ENCODE results near the gene MYO9A.
A peak's percentile ranks its signal among the peaks of the same experiment; 100 is the strongest.
"Not testable (repeated sequence)": the region's sequence is repeated elsewhere in the genome, so short reads cannot be mapped to it uniquely, and the experiment has no call there.

Gene MYO9A

DNA sequence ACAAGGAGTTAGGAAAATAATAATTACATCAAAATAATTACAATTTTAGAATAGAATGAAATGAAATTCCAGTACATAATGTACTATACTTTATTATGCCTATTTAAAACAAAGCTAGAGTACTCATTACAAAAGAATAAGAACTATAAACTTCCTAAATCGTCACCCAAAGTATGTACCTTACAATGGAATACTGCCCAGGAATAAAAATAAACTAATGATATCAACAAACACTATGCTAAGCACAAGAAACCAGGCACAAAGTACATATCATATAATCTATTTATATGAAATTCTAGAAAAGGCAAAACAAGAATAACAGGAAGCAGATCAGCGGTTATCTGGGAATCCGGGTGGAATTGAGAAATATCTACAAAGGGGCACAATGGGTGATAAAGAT, 84.7 kb downstream of the MYO9A start:
- H3K4me3 ChIP-seq (ENCODE audit: low read depth, low read length), result no peak overlapping the region
- DNase-seq (ENCODE audit: low read depth), result peak; percentile 14
- TF ChIP-seq, protein P1, sequence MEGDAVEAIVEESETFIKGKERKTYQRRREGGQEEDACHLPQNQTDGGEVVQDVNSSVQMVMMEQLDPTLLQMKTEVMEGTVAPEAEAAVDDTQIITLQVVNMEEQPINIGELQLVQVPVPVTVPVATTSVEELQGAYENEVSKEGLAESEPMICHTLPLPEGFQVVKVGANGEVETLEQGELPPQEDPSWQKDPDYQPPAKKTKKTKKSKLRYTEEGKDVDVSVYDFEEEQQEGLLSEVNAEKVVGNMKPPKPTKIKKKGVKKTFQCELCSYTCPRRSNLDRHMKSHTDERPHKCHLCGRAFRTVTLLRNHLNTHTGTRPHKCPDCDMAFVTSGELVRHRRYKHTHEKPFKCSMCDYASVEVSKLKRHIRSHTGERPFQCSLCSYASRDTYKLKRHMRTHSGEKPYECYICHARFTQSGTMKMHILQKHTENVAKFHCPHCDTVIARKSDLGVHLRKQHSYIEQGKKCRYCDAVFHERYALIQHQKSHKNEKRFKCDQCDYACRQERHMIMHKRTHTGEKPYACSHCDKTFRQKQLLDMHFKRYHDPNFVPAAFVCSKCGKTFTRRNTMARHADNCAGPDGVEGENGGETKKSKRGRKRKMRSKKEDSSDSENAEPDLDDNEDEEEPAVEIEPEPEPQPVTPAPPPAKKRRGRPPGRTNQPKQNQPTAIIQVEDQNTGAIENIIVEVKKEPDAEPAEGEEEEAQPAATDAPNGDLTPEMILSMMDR (IDR thresholded peaks at IDR 0.05; ENCODE audit: control insufficient read depth, extremely low read depth, insufficient read depth), result no peak

DNA sequence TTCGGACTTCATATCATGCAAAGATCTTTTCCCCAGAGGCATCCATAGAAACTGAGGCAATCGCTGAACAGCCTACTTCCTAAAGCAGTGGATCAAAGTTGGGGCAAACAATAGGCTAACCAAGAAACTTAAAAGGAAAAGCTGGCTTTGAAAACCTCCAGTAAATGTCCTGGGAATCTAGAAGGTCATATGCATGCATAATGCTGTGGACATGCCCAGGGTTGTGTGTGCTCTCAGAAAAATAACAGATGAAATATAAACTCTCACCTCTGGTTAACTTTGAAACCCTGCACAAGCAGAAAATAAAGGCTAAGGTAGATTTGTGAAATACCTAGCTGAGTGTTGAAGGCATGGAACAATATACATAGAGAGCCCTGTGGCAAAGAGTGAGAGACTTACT, 96.3 kb downstream of the MYO9A start:
- H3K4me3 ChIP-seq (ENCODE audit: low read depth, low read length), result no peak overlapping the region
- TF ChIP-seq, protein P1 (IDR thresholded peaks at IDR 0.05; ENCODE audit: control insufficient read depth, extremely low read depth, insufficient read depth), result no peak
- DNase-seq (ENCODE audit: low read depth), result no peak

GRCh38 chr15:72020799-72021198, 97.2 kb downstream of the MYO9A start:
- DNase-seq (ENCODE audit: low read depth), result no peak
- TF ChIP-seq, protein P1 (IDR thresholded peaks at IDR 0.05; ENCODE audit: control insufficient read depth, extremely low read depth, insufficient read depth), result no peak
- no peak overlapping the region for H3K4me3 ChIP-seq (ENCODE audit: low read depth, low read length)

- H3K4me3 ChIP-seq (ENCODE audit: low read depth, low read length); DNase-seq (ENCODE audit: low read depth): not testable (repeated sequence)
Measured at GRCh38 chr15:72014555-72014954, 103.4 kb downstream of the MYO9A start.

- no peak overlapping the region for H3K4me3 ChIP-seq (ENCODE audit: low read depth, low read length)
- TF ChIP-seq, protein P1 (IDR thresholded peaks at IDR 0.05; ENCODE audit: control insufficient read depth, extremely low read depth, insufficient read depth), result no peak
Measured at GRCh38 chr15:72013703-72014102, 104.2 kb downstream of the MYO9A start.

DNA sequence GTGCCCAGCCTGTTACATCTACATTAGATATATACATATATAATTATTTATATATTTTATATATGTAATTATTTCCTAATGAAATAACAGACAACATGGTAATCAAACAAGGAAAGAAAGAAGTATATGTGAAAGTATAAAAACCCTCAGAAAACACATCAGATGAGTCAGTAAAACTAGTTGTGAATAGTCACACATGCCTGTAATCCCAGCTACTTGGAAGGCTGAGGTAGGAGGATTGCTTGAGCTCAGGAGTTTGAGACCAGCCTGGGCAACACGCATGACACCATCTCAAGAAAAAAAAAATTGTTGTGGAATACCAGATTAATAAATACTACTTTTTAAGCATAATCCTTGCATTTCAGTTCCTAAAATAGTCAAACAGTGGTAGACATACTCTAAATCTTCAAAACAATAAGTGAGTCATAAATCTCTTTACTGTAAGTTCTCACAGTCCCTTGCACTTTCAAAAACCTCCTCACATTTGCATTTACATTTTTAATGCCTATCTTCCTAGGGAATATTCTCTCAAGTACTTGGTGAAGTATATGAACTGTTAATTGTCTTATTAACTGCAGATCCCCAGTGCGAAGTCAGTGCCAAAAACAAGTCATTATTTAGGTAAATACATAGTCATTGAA, 106.5 kb downstream of the MYO9A start:
- no peak for DNase-seq (ENCODE audit: low read depth)
- no peak overlapping the region for H3K4me3 ChIP-seq (ENCODE audit: low read depth, low read length)
- TF ChIP-seq, protein P1 (IDR thresholded peaks at IDR 0.05; ENCODE audit: control insufficient read depth, extremely low read depth, insufficient read depth), result no peak

More at GRCh38 chr15:72013703-72014102, 104.2 kb downstream of the MYO9A start:
- DNase-seq (ENCODE audit: low read depth), result no peak

DNA sequence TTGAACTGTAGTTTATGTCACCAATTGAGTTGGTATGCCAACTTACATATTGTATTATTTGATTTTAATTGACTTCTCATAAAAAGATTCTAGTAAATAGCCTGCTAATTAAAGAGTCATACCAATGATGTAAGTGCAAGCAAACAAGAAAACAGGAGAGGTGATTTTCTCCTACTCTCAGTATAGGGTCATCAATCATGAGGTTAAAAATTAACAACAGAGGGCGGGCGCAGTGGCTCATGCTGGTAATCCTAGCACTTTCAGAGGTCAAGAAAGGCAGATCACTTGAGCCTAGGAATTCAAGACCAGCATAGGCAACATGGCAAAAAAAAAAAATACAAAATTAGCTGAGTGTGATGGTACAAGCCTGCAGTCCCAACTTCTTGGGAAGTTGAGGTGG, 108.7 kb downstream of the MYO9A start:
- DNase-seq (ENCODE audit: low read depth), result no peak
- TF ChIP-seq, protein P1 (IDR thresholded peaks at IDR 0.05; ENCODE audit: control insufficient read depth, extremely low read depth, insufficient read depth), result no peak
- H3K4me3 ChIP-seq (ENCODE audit: low read depth, low read length), result no peak overlapping the region
